ENCODE measurements around the gene SLC38A9.

SLC38A9 gene

DNA sequence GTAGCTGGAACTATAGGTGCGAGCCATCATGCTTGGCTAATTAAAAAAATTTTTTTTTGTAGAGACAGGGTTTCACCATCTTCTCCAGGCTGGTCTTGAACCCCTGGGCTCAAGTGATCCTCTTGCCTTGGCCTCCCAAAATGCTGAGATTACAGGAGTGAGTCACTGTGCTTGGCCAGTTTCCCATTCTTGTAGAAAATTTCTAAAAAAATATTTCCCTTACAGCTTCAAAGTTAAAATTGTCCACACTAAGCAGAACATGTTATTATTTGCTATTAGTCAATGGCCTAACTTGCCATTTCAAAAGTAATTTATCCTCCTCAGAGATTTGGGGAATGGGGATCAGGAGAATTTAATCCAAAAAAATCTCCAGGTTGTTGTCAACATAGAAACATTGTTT is 40.1 kb downstream of the SLC38A9 start:
- DNase-seq, result no peak
- intact Hi-C loops (cut with DNase I), result loop anchor here (10.0 kb wide), 1 partner anchor 67 kb away; no protein-coding TSS in a partner anchor

- intact Hi-C loops (cut with DNase I), result no loop called here
- DNase-seq, result no peak
Observed at GRCh38 chr5:55668356-55668755, 43.8 kb downstream of the SLC38A9 start.

DNA sequence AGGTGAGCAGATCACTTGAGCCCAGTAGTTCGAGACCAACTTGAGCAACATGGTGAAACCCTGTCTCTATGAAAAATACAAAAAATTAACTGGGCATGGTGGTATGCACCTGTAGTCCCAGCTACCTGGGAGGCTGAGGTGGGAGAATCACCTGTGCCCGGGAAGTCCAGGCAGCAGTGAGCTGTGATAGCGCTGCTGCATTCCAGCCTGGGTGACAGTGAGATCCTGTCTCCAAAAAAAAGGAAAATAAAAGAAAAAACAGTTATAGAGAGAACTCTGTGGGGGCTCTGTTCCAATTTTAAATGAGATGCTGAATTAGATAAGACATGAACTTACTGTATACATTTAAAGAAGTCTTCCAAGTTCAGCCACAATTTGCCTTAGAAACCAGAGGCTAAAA is 44.2 kb downstream of the SLC38A9 start:
- DNase-seq, result no peak
- intact Hi-C loops (cut with DNase I), result no loop called here

DNA sequence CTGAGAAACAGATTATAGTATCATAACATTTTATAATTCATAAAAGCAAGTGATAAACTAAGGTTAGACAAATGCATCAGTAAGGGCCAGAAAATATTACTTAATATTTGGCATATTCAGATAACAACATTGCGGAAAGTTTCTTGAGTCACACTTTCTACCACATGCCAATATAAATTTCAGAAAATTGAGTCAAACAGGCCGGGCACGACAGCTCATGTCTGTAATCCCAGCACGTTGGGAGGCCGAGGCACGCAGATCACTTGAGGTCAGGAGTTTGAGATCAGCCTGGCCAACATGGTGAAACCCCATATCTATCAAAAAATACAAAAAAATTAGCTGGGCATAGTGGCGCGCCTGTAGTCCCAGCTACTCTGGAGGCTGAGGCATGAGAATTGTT is 47.1 kb downstream of the SLC38A9 start:
- DNase-seq, result no peak
- intact Hi-C loops (cut with DNase I), result no loop called here

DNA sequence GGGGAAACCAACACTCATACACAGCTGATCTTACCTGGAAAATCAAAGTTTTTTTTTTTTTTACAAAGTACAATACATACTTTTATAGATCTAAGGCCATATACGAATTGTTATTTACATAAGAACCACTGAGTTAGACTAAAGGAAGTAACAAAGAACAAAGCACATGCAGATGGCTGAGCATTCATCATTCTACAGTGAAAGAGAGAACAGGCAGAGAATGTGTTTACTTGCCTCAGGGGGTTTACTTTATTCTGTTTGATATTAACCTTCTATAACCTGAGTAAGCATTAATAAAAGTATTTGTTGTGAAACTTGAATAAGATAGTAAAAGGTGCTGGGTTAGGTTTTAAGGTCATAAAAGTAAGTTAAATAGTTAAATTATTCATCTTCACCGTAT is 54.7 kb downstream of the SLC38A9 start:
- no peak for DNase-seq
- intact Hi-C loops (cut with DNase I), result no loop called here

DNA sequence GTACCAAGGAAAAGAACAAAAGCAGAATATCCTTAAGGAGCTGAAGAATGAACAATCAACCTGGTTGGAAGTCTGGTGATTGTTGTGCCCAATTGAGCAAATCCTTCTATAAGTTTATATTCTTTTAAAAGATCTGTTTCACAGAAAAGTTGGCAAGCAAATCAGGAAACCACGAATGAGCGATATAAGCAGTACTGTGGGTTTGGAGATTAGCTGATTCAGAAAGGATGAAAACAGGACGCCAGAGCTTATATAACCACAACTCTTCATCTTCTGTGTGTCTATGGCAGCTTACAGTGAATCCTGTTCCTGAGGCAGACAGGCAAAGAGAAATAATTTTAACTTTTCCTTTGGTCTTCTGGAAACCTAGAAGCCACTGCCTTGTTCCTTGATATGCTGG is 61.7 kb downstream of the SLC38A9 start:
- intact Hi-C loops (cut with DNase I), result no loop called here
- no peak for DNase-seq

- intact Hi-C loops (cut with DNase I), result no loop called here
- no peak for DNase-seq
Observed at GRCh38 chr5:55649963-55650362, 62.2 kb downstream of the SLC38A9 start.

DNA sequence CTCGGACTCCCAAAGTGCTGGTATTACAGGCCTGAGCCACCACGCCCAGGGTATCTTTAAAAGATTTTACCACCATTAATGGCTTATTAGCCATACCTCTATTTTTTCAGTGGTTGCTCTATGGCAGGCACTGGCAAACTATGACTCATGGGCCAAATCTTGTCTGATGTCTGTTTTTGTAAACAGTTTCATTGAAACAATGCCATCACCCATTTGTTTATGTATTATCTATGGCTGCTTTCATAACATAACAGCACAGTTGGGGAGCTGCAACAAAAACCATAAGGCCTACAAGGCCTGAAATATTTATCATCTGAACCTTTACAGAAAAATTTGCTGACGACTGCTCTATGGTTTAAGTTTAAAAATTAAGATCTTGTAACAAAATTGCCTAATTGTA is 66.8 kb downstream of the SLC38A9 start:
- no peak for DNase-seq
- intact Hi-C loops (cut with DNase I), result no loop called here

DNA sequence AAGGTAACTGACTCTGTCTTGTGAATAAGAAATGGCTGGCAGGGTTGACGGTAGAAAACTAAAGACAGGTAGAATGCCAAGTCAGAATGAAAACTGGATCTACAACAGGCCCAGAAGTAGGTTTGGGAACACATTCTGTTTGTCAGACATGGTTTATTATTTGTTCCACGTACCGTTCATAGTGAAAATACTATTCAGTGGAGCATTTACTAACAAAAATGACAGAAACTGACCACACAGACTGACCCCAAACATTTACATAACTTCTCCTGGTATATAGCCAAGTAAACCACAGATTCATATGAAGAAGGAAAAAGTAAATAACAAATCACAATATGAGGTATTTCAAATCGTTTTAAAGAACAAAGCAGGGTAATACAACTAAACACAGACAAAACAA is 73.7 kb downstream of the SLC38A9 start:
- no peak for DNase-seq
- intact Hi-C loops (cut with DNase I), result no loop called here

- DNase-seq, result no peak
- intact Hi-C loops (cut with DNase I), result no loop called here
Observed at GRCh38 chr5:55638051-55638450, 74.1 kb downstream of the SLC38A9 start.

- intact Hi-C loops (cut with DNase I), result no loop called here
- DNase-seq, result no peak
Observed at GRCh38 chr5:55636683-55637082, 75.4 kb downstream of the SLC38A9 start.

DNA sequence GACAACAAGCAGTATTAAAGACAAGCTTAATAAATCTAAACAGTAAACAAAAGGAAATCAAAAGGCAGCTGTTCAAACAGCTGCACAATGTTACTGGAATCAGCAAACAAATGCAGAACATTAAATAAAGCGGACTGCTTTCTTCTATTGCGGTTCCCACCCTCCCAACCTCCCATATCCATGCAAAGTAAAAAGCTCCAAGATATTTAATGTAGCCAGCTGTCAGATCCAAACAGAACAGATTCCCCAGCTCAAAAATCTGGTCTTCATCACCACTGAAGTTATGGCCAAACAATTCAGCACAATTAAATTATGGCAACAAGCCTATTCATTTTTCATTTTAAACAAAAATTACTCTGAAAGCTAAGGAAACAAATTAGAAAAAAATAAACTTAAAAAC is 75.9 kb downstream of the SLC38A9 start:
- intact Hi-C loops (cut with DNase I), result no loop called here
- DNase-seq, result no peak

GRCh38 chr5:55634866-55635265 is 77.3 kb downstream of the SLC38A9 start:
- intact Hi-C loops (cut with DNase I), result no loop called here
- DNase-seq, result no peak

DNA sequence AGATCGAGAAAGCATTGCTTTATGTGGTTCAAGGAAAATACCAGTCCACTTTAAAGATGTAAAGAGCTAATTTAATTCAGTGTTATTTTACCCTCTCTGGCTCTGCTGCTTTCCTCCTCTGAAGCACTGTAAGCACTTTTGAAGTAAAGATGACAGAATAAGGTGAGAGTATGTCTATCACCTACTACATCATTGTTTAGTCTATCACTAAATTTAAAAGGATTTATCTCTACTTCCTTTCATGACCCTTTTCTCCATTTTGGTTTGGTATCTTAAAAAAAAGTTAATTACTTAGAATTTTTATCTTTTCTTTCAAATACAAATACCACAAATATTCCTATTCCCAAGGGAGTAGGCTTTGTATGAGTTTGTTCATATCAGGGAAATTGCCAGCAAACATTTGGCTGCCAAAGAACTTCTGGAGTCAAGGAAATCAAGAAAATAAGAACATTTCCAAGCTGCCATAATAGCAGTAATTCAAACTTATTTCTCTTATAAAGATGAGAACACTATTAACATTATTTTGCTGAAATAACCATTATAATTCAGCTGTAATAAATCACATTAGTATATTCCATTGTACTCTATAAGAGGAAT is 77.8 kb downstream of the SLC38A9 start:
- no peak for DNase-seq
- intact Hi-C loops (cut with DNase I), result no loop called here

- no peak for DNase-seq
- intact Hi-C loops (cut with DNase I), result no loop called here
Observed at GRCh38 chr5:55633574-55634208, 78.4 kb downstream of the SLC38A9 start.

DNA sequence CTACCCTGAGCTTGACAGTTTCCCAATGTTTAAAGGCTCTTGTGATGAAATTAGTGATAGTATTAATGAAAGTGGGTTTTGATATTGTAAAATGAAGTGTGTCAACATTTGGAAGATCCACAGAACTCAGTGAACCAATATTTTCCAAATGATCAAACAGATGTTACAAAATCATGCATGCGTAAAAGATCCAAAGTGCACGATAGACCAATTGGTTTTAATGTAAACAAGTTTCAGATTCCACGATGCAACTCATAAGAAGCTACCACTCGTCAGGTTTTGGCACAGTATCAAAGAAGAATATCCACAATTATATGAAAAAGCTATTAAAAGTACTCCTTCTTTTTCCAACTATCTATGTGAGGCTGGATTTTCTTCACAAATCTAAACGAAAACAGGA is 82.3 kb downstream of the SLC38A9 start:
- DNase-seq, result no peak
- intact Hi-C loops (cut with DNase I), result no loop called here

GRCh38 chr5:55626790-55627189 is 85.3 kb downstream of the SLC38A9 start:
- no peak for DNase-seq
- intact Hi-C loops (cut with DNase I), result no loop called here

GRCh38 chr5:55625913-55626312 is 86.2 kb downstream of the SLC38A9 start:
- intact Hi-C loops (cut with DNase I), result no loop called here
- no peak for DNase-seq

- no peak for DNase-seq
- intact Hi-C loops (cut with DNase I), result no loop called here
Observed at GRCh38 chr5:55625589-55625909, 86.6 kb downstream of the SLC38A9 start.

GRCh38 chr5:55624841-55625588 is 87.1 kb downstream of the SLC38A9 start:
- intact Hi-C loops (cut with DNase I), result no loop called here
- no peak for DNase-seq

GRCh38 chr5:55623789-55624188 is 88.3 kb downstream of the SLC38A9 start:
- intact Hi-C loops (cut with DNase I), result no loop called here
- no peak for DNase-seq

DNA sequence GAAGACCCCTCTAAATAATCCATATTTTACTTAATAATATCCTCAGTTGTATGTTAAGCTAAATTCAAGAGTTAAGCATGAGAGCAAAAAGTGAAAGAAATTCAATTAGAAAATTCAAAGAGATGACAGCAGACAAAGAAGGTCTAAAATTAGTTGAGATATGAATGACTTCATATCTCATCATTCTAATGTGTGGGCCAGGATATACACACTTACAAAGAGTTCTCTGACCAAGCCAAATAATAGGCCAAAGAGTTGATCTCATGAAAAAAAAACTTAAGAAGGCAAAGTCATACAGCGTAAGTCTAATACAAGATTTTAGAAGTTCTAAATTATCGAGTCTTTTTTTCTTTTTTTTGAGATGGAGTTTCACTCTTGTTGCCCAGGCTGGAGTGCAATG is 89.7 kb downstream of the SLC38A9 start:
- DNase-seq, result no peak
- intact Hi-C loops (cut with DNase I), result no loop called here

Measured in posterior cingulate gyrus (tissue), 11 donors.